Kidney (tissue), 14 donors: Measurements from ENCODE around the gene CFL2. TPM values are rescaled to one million over a fixed set of nuclear protein-coding genes. Genes with fewer than 3 reads are reported as not detected.

ENCODE experiments used
- DNase-seq, 5 donors: peaks; one replicate each; pipeline ENCODE4 v3.0.0-alpha.2; 2013 to 2020
- FAIRE-seq: peaks from 2 replicates; lab custom pipeline; 2012; peaks lifted over from hg19 to GRCh38; lab: Jason Lieb, UNC
- H3K27ac ChIP-seq, 2 donors: one replicate each; pipeline ENCODE4 v1.7.0; 2013; ENCODE audit warnings: low read depth in 2 of 2, low read length in 2 of 2, inconsistent platforms in 1 of 2
- H3K27me3 ChIP-seq: one replicate; pipeline ENCODE4 v1.7.1; 2013; ENCODE audit warnings: low read length, inconsistent platforms; ENCODE audit not compliant: control insufficient read depth, insufficient read depth
- H3K36me3 ChIP-seq, 3 donors: one replicate each; pipeline versions ENCODE4 v1.7.0 to v1.7.1; 2013; ENCODE audit warnings: low read length in 3 of 3, control low read depth in 1 of 3, inconsistent platforms in 1 of 3; ENCODE audit not compliant: insufficient read depth in 3 of 3, control insufficient read depth in 2 of 3
- H3K4me1 ChIP-seq, 3 donors: one replicate each; pipeline versions ENCODE4 v1.7.0 to v1.7.1; 2013; ENCODE audit warnings: low read length in 3 of 3, inconsistent platforms in 1 of 3, low read depth in 1 of 3; ENCODE audit not compliant: control insufficient read depth in 2 of 3, insufficient read depth in 2 of 3
- H3K4me3 ChIP-seq, 3 donors: one replicate each; pipeline versions ENCODE4 v1.7.0 to v1.8.1; 2013; ENCODE audit warnings: low read length in 3 of 3, control low read depth in 1 of 3, inconsistent platforms in 1 of 3
- H3K9ac ChIP-seq, 3 donors: one replicate each; pipeline versions ENCODE4 v1.7.0 to v1.7.1; 2013; ENCODE audit warnings: low read length in 3 of 3, control low read depth in 1 of 3, inconsistent platforms in 1 of 3
- H3K9me3 ChIP-seq, 3 donors: one replicate each; pipeline versions ENCODE4 v1.7.0 to v1.7.1; 2013; ENCODE audit warnings: low read length in 3 of 3, control low read depth in 1 of 3, inconsistent platforms in 1 of 3; ENCODE audit not compliant: control insufficient read depth in 2 of 3, insufficient read depth in 1 of 3
- intact Hi-C: fragments of 100-400 bp; cut with DNase I; formaldehyde crosslinking; loops from one replicate; pipeline ENCODE4 v1.11.1; 2022
- polyA plus RNA-seq: library from polyadenylated mRNA; stranded (reverse); fragments of 350-450 nt; fragmentation: Illumina TruSeq; extraction: RNeasy Lipid Tissue Mini Kit (QIAGEN cat#74804); gene quantifications from one replicate; pipeline ENCODE4 v1.2.3, GENCODE V29; 2014; ENCODE audit warnings: low read depth, low replicate concordance; ENCODE audit not compliant: insufficient read depth
- total RNA-seq: library from RNA; stranded (reverse); fragmentation: NEBNext Ultra II Directional; extraction: Animal tissue kit (Norgen Biotek cat#: 25700); gene quantifications from one replicate; pipeline ENCODE4 v1.2.1, GENCODE V29; 2021
- TF ChIP-seq, protein P1 (sequence below): IDR thresholded peaks from 3 replicates; pipeline ENCODE4 v1.5.1; 2012; ENCODE audit warnings: mild to moderate bottlenecking, moderate library complexity, borderline replicate concordance; ENCODE audit not compliant: insufficient read depth; ENCODE audit errors: extremely low read depth
- donor health status: control.
- donor health status: control.
- donor health status: control.
- donor health status: control.
- donor health status: control.
- donor health status: DM: yes; HTN: yes; CAD: no.
- donor health status: Normal renal cell carcinoma (clear cell type).

CFL2 gene
- total and polyA plus RNA-seq, 2 donors from 2014 or later, result 32.5 to 56.3 TPM

DNA sequence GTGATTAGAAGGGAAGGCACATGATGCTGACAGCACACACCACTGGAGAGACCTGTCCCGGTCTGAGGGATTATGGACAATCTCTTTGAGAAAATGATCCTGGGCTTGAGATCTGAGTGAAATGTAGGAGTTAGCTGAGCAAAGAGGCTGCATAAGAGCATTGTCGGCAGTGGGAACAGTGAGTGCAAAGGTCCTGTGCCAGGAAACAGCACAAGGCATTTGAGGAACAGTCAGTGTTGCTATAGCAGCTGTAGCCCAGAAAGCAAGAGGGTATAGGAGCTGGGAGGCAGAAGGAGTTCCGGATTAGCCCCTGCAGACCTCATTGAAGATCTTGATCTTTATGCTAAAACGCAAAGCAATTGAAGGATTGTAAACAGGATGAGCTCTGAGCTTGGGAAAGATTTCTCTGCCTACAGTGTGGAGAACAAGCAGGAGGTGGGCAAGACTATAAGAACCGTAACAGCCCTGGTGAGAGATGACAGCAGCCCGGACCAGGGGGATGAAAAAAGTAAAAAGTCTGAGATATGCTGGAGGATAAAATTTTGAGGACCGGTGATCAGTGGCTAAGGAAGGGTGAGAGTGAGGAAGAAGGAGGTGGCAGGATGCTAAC, 28.5 kb downstream of the CFL2 start:
- H3K4me1 ChIP-seq, result no peaks in the 10 kb centered on the region
- no peaks in the 10 kb centered on the region for H3K36me3 ChIP-seq
- no peak for DNase-seq
- intact Hi-C loops, result no loop called here
- no peak overlapping the region for H3K4me3 ChIP-seq
- FAIRE-seq, result no peak
- H3K27ac ChIP-seq, result no peak overlapping the region
- no peak overlapping the region for H3K9ac ChIP-seq
- no peaks in the 10 kb centered on the region for H3K9me3 ChIP-seq
- TF ChIP-seq, protein P1, sequence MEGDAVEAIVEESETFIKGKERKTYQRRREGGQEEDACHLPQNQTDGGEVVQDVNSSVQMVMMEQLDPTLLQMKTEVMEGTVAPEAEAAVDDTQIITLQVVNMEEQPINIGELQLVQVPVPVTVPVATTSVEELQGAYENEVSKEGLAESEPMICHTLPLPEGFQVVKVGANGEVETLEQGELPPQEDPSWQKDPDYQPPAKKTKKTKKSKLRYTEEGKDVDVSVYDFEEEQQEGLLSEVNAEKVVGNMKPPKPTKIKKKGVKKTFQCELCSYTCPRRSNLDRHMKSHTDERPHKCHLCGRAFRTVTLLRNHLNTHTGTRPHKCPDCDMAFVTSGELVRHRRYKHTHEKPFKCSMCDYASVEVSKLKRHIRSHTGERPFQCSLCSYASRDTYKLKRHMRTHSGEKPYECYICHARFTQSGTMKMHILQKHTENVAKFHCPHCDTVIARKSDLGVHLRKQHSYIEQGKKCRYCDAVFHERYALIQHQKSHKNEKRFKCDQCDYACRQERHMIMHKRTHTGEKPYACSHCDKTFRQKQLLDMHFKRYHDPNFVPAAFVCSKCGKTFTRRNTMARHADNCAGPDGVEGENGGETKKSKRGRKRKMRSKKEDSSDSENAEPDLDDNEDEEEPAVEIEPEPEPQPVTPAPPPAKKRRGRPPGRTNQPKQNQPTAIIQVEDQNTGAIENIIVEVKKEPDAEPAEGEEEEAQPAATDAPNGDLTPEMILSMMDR, result no peak
- H3K27me3 ChIP-seq, result no peaks in the 10 kb centered on the region

DNA sequence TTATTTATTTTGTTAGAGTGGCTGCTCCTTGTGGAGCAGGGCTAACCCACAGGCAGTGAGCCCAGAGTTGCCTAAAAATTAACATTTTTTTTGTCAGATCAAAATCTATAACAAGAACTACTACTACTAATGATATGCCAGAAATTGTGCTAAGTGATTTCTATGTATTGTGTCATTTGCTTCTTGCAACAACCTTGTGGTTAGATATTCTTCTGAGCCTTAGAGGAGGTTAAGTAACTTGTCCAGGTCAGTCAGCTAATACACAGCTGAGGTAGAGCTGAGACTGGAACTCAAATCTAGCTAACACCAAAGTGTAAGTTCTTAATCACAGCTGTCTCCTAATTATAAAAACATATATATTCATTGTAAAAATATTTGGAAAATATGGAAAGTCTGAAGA, 29.8 kb downstream of the CFL2 start:
- no peaks in the 10 kb centered on the region for H3K36me3 ChIP-seq
- intact Hi-C loops, result no loop called here
- no peak overlapping the region for H3K27ac ChIP-seq
- TF ChIP-seq, protein P1, result no peak
- no peak for DNase-seq
- FAIRE-seq, result no peak
- H3K9me3 ChIP-seq, result no peaks in the 10 kb centered on the region
- no peaks in the 10 kb centered on the region for H3K4me1 ChIP-seq
- no peak overlapping the region for H3K9ac ChIP-seq
- H3K27me3 ChIP-seq, result no peaks in the 10 kb centered on the region
- no peak overlapping the region for H3K4me3 ChIP-seq

DNA sequence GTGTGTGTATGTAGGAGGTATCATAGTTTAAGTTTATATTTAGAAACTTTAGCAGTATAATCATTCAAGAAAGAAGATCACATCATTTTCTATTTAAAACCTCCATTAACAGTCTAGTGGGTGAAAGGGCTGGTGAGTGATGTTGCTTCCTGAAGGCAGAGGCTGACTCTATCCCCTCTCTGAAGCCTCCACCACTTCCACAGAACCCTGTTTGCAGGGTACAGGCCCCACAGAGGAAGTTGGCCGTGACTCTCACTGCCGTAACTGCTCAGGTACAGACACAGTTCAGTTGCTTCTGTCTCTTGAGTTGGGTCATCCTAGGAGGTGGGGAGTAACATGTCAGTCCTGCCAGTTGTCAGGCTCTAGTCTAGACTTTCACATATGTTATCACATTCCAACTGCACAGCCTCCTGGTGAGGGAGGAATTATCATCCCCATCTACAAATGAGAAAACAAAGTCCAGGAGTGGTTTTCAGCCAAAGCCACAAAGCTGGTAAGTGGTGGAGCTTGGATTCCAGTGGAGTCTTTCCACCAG, 31.5 kb downstream of the CFL2 start:
- Histone ChIP-seq H3K4me1 (no peaks in the 10 kb centered on the region), H3K4me3 (no peak overlapping the region), H3K36me3 (no peaks in the 10 kb centered on the region), H3K9ac (no peak overlapping the region), H3K9me3 (no peaks in the 10 kb centered on the region), H3K27ac (no peak overlapping the region), H3K27me3 (no peaks in the 10 kb centered on the region)
- TF ChIP-seq, protein P1, result no peak
- intact Hi-C loops, result no loop called here
- DNase-seq (no peak), FAIRE-seq (no peak)
